Aorta (tissue), 5 donors: ENCODE results near the gene RASGRP3. TPM values are rescaled to one million over a fixed set of nuclear protein-coding genes. Genes with fewer than 3 reads are reported as not detected.
A peak's percentile ranks its signal among the peaks of the same experiment; 100 is the strongest.
"Not testable (repeated sequence)": the region's sequence is repeated elsewhere in the genome, so short reads cannot be mapped to it uniquely, and the experiment has no call there.

Experiments
- ATAC-seq: fragments of 200-7000 bp; cut with Tn5 transposase; one replicate; pipeline ENCODE4 v1.9.1; 2022; ENCODE audit warnings: moderate library complexity; ENCODE audit not compliant: low FRiP score
- DNase-seq, 2 donors: peaks; one replicate each; pipeline ENCODE4 v3.0.0-alpha.2; 2020
- H3K27ac ChIP-seq, 2 donors: one replicate each; pipeline ENCODE4 v1.5.1; 2013; ENCODE audit warnings: low read length in 2 of 2, mild to moderate bottlenecking in 2 of 2, moderate library complexity in 2 of 2, control low read depth in 1 of 2, inconsistent platforms in 1 of 2, low read depth in 1 of 2
- H3K27me3 ChIP-seq, 2 donors: one replicate each; pipeline ENCODE4 v1.6.1; 2013; ENCODE audit warnings: control low read depth in 1 of 2, low read length in 1 of 2, mild to moderate bottlenecking in 1 of 2, moderate library complexity in 1 of 2; ENCODE audit not compliant: insufficient read depth in 2 of 2, control insufficient read depth in 1 of 2
- H3K36me3 ChIP-seq, 2 donors: one replicate each; pipeline ENCODE4 v1.6.1; 2013; ENCODE audit warnings: control low read depth in 1 of 2, low read length in 1 of 2, mild to moderate bottlenecking in 1 of 2; ENCODE audit not compliant: insufficient read depth in 2 of 2, control insufficient read depth in 1 of 2
- H3K4me1 ChIP-seq, 2 donors: one replicate each; pipeline ENCODE4 v1.6.1; 2013; ENCODE audit warnings: low read length in 2 of 2, control low read depth in 1 of 2, mild to moderate bottlenecking in 1 of 2, moderate library complexity in 1 of 2; ENCODE audit not compliant: insufficient read depth in 2 of 2, control insufficient read depth in 1 of 2
- H3K4me3 ChIP-seq, 2 donors: one replicate each; pipeline ENCODE4 v1.5.1; 2013; ENCODE audit warnings: low read length in 2 of 2, control low read depth in 1 of 2, mild to moderate bottlenecking in 1 of 2
- H3K9me3 ChIP-seq: one replicate; pipeline ENCODE4 v1.6.1; 2013; ENCODE audit warnings: mild to moderate bottlenecking, low read length; ENCODE audit not compliant: control insufficient read depth
- WGBS, 2 donors: extraction: QIAGEN DNeasy Blood & Tissue Kit; methylation state at CpG; one replicate each; pipeline ENCODE4 v1.1.7; 2013; 5-methylcytosine and 5-hydroxymethylcytosine counted together
- intact Hi-C, 2 donors: fragments of 100-400 bp; cut with DNase I; formaldehyde crosslinking; loops; one replicate each; pipeline versions ENCODE4 v1.14.2 to v1.15.0; 2022
- polyA plus RNA-seq, 2 donors: library from polyadenylated mRNA; stranded (reverse); fragments of 200-250 nt; gene quantifications; one replicate each; pipeline ENCODE4 v1.2.3, GENCODE V29; 2013
- total RNA-seq, 2 donors: library from RNA; stranded (reverse); fragmentation: NEBNext Ultra II Directional; extraction: Animal tissue kit (Norgen Biotek cat#: 25700); gene quantifications; one replicate each; pipeline ENCODE4 v1.2.1, GENCODE V29; 2021
- donor health status: healthy with polysubstance abuse.
- donor health status: Bipolar disorder and iron deficiency.
- donor health status: DM: no; HTN: no; CAD: no.
- donor health status: DM: no; HTN: no; CAD: no.
- donor health status: DM: yes; HTN: yes; CAD: no.

Gene RASGRP3
- total and polyA plus RNA-seq, 4 donors, result 0.46 to 22.3 (median 7.9) TPM

DNA sequence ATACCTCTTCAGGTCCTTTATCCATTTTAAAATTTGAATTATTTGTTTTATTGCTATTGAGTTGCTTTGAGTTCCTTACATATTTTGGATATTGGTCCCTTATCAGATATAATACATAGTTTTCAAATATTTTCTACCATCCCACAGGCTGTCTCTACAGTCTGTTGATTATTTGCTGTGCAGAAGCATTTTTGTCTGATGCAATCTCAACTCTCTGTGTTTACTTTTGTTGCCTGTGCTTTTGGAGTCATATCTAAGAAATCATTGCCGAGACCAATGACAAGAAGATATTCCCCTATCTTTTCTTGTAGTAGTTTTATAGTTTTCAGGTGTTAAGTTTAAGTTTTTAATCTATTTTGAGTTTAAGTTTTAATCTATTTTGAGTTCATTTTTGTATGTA is 25.2 kb upstream of the RASGRP3 start:
- no peaks in the 10 kb centered on the region for H3K27me3 ChIP-seq
- H3K27ac ChIP-seq, result no peak overlapping the region
- no peaks in the 10 kb centered on the region for H3K36me3 ChIP-seq
- peaks cover 5% of the 10 kb centered on the region for H3K9me3 ChIP-seq
- H3K4me1 ChIP-seq, result no peaks in the 10 kb centered on the region
- intact Hi-C loops, result no loop called here
- WGBS, 2 donors, result 0 to 71% methylated on average over 1 of the region's 1 CpG
- DNase-seq, result no peak
- H3K4me3 ChIP-seq, result no peak overlapping the region
- no peak for ATAC-seq

DNA sequence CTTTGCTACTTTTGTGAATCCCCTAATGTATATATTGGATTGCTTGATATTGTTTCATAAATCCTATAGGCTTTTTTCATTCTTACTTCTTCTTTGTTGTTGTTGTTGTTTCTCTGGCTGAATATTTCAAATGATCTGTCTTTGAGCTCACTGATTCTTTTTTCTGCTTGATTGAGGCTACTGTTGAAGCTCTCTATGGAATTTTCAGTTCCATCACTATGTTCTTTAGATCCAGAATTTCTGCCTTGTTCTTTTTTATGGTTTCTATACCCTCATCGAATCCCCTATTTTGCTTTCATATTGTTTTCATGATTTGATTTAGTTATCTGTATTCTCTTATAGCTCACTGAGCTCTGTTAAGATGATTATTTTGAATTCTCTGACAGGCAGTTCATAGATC is 24.6 kb upstream of the RASGRP3 start:
- Histone ChIP-seq H3K9me3 (peaks cover 5% of the 10 kb centered on the region), H3K36me3 (no peaks in the 10 kb centered on the region), H3K4me3 (no peak overlapping the region), H3K27me3 (no peaks in the 10 kb centered on the region), H3K4me1 (no peaks in the 10 kb centered on the region), H3K27ac (no peak overlapping the region)
- intact Hi-C loops, result no loop called here
- ATAC-seq (no peak), DNase-seq (no peak)
- 88 to 92% methylated on average over 1 of the region's 1 CpG for WGBS, 2 donors

DNA sequence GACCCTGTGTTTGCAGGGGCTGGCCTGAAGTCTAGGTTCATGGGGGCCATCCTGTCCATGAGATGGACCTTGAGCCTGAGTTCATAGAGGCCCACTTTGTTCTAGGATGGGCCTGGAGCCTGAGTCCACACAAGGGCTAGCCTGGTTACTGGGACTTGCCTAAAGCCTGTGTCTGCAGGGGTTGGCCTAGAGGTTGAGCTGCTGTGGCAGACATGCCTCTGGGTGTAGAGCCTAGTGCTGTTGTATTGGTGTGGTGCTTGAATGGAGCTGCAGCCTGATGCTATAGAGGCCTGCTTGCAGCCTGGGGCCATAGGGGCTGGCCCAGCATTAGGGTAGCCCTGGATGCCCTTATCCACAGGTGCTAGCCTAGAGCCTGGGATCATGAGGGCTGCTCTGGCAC is 23.9 kb upstream of the RASGRP3 start:
- no peak overlapping the region for H3K27ac ChIP-seq
- no peak for DNase-seq
- no peaks in the 10 kb centered on the region for H3K36me3 ChIP-seq
- no peaks in the 10 kb centered on the region for H3K4me1 ChIP-seq
- intact Hi-C loops, result no loop called here
- H3K4me3 ChIP-seq, result no peak overlapping the region
- no peaks in the 10 kb centered on the region for H3K27me3 ChIP-seq
- peaks cover 5% of the 10 kb centered on the region for H3K9me3 ChIP-seq
- ATAC-seq, result no peak

DNA sequence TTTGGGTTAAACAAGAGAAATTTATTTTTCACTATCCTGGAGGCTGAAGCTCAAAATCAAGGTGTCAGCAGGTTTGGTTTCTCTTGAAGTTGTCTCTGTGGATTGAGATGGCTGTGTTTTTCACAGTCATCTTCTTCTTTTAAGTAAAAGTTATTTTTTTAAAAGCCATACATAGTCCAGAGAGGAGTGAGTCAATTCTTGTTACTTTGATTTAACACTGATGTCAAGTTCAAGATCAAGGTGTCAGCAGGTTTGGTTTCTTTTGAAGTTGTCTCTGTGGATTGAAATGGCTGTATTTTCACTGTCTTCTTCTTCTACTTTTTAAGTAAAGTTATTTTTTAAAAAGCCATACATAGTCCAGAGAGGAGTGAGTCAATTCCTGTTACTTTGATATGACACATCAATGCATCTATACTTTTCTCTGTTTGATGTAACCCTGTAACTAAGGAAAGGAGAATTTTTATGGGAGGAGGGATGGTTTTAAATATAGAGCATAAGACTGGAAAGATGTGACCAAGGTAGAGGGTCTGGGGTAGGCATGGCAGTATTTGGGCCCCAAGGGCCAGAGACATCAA is 22.5 kb upstream of the RASGRP3 start:
- Histone ChIP-seq H3K36me3 (no peaks in the 10 kb centered on the region), H3K27me3 (no peaks in the 10 kb centered on the region), H3K4me3 (no peak overlapping the region), H3K27ac (no peak overlapping the region), H3K4me1 (peaks cover 0 to 4% of the 10 kb centered on the region in 2 donors), H3K9me3 (peaks cover 5% of the 10 kb centered on the region)
- ATAC-seq (no peak), DNase-seq (no peak)
- intact Hi-C loops, result no loop called here

DNA sequence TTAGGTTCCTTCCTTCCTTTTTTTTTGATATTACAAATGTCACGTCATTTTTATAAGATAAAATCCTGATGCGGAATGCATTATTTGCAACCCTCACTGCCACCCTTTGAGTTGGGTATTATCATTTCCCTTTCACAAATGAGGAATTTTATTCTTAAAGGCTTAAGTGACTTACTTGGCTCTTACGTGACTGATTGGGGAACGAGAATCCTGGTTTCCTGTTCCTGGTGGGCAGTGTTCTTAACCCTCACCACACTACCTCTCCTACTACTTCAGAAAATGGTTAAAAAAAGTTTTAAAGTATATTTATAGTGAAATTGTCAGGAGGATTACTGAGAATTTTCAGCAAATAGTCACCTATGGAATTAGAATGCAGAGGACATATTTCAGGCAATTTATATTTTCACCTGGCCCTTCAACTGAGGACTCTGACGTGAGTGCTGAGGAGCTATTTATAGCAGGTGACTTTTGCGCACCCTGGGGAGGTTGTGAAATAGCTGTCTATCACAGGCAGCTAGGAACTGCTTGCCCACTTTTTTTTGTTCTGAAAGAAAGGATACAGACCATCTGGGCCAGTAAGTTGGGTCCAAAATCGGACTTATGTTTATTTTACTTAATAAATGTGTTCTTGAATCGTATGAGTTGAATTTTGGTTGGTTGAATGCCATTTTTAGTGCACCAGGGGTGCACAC is 18.7 kb upstream of the RASGRP3 start:
- peak; percentile 79 for ATAC-seq
- intact Hi-C loops, result no loop called here
- Histone ChIP-seq H3K4me3 (no peak overlapping the region), H3K27ac (no peak overlapping the region), H3K27me3 (no peaks in the 10 kb centered on the region), H3K4me1 (peaks cover 0 to 4% of the 10 kb centered on the region in 2 donors), H3K9me3 (peaks cover 2% of the 10 kb centered on the region), H3K36me3 (no peaks in the 10 kb centered on the region)
- no peak for DNase-seq
- 15 to 16% methylated on average over 8 of the region's 8 CpGs for WGBS, 2 donors

DNA sequence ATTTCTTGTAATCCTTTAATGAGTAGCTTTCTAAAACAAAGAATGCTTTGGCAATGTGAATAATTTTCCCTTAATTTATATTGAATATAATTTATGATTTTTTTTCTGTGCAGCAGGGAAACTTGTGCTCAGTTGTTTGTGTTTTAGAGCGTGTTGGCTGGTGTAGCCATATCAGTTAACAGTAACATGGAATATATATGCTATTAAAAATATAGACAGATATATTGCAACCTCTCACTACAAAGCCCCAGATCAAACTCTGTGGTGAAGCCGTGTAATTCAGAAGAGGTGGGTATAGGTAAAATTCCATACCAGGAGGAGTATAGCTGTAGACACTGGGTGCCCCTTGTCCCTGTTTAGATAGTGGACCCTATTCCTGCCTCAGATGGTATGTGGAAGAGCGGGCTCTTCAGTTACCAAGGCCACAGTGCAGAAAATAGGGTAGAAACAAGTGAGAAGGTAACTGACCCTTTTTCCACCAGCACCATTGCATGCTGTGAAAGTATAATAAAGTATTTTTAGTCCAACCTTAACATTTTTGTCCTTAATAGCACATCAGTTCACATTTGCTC is 18.1 kb upstream of the RASGRP3 start:
- H3K27ac ChIP-seq, result no peak overlapping the region
- ATAC-seq (no peak), DNase-seq (no peak)
- WGBS, 2 donors, result 47 to 53% methylated on average over 3 of the region's 3 CpGs
- intact Hi-C loops, result no loop called here
- no peaks in the 10 kb centered on the region for H3K9me3 ChIP-seq
- no peaks in the 10 kb centered on the region for H3K36me3 ChIP-seq
- peaks cover 0 to 4% of the 10 kb centered on the region in 2 donors for H3K4me1 ChIP-seq
- H3K27me3 ChIP-seq, result no peaks in the 10 kb centered on the region
- no peak overlapping the region for H3K4me3 ChIP-seq

DNA sequence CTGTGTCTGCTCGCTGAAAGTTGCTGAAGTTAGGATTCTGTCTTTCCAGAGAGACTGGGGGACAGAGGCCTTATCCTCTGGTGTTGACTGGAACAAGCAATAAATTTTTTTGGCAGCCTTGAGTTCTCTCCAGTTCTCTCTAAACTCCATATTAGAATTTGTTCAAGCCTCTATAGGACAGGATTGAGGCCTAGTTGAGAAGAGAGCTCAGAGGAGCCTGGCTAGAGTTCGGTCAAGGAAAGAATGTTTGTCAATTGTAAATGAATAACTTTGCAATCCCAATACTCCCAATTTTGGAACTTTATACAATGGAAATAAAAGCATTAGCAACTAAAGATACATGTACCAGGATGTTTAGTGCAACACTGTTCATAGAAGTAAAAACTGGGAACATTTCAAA is 16.7 kb upstream of the RASGRP3 start:
- Histone ChIP-seq H3K27me3 (no peaks in the 10 kb centered on the region), H3K4me1 (peaks cover 0 to 4% of the 10 kb centered on the region in 2 donors), H3K36me3 (no peaks in the 10 kb centered on the region), H3K4me3 (no peak overlapping the region), H3K27ac (no peak overlapping the region), H3K9me3 (no peaks in the 10 kb centered on the region)
- ATAC-seq (no peak), DNase-seq (no peak)
- whole genome bisulfite sequencing, 2 donors, result 97% methylated on average over 2 of the region's 2 CpGs
- intact Hi-C loops, result no loop called here

DNA sequence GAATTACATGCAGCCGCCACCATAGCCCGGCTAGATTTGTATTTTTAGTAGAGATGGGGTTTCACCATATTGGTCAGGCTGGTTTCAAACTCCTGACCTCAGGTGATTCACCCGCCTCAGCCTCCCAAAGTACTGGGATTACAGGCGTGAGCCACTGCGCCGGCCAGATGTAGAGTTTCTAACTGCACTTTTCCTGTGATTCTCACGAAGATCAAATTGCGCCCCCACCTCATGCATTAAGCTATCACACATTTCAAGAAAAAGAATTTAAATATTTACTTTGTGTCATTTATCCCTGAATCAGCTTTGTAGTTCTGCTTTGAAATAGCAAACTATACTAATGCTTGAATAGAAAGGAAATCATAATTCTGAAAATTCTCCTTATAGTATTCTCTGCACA is 13.9 kb upstream of the RASGRP3 start:
- H3K9me3 ChIP-seq, H3K27me3 ChIP-seq, H3K27ac ChIP-seq, DNase-seq, intact Hi-C loops, H3K36me3 ChIP-seq, H3K4me3 ChIP-seq, H3K4me1 ChIP-seq, ATAC-seq: not testable (repeated sequence)
- 88 to 94% methylated on average over 8 of the region's 8 CpGs for WGBS, 2 donors

DNA sequence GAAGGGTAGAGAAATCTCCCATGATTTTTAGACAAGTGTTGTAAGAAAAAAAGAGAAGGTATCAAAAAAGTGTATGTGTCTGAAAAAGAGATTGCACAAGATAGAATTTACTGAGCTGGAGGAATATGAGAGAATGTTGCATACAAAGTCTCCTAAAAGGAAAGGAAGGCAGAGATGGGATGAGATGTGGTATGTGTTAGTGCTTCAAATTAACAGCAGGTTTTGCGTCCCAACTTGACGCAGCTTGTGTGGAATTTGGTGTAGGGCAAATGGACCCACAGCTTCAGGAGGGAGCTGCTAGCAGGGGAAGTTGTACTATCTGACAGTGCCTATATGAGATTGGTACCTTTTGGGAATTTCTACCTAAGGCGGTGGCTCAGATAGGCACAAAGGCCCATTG is 9.0 kb upstream of the RASGRP3 start:
- Histone ChIP-seq H3K27ac (no peak overlapping the region), H3K36me3 (no peaks in the 10 kb centered on the region), H3K4me3 (no peak overlapping the region), H3K27me3 (no peaks in the 10 kb centered on the region), H3K9me3 (no peaks in the 10 kb centered on the region), H3K4me1 (no peaks in the 10 kb centered on the region)
- WGBS, 2 donors, result 86 to 91% methylated on average over 3 of the region's 3 CpGs
- intact Hi-C loops, result no loop called here
- DNase-seq (no peak), ATAC-seq (no peak)
